Stomach (tissue), 4 donors: Measurements from ENCODE around the gene GALM.

Experiments used
- CTCF ChIP-seq, 7 experiments: fragments of 450-650 bp in 4 of 7; fragments of 200-600 bp in 3 of 7; sonication (generic) in 3 of 7; IDR thresholded peaks; one replicate each; pipeline ENCODE4 v1.5.1; 2016 to 2019; ENCODE audit warnings: antibody characterized with exemption in 7 of 7, control low read depth in 2 of 7, mild to moderate bottlenecking in 1 of 7
- POLR2A ChIP-seq, 4 donors: fragments of 450-650 bp; IDR thresholded peaks; one replicate each; pipeline ENCODE4 v1.6.1; 2016; ENCODE audit warnings: antibody characterized with exemption in 4 of 4, control low read depth in 2 of 4, mild to moderate bottlenecking in 1 of 4, moderate library complexity in 1 of 4

- TF ChIP-seq CTCF (IDR thresholded peaks at IDR 0.05) (no peak), POLR2A (IDR thresholded peaks at IDR 0.05) (peak in 1 of 4 donors; percentile 17)
Measured at GRCh38 chr2:38665854-38666555, at the start of gene GALM.
